HPDE6-E6E7 (cell line): ENCODE data around the gene SREBF1.

Source experiments
- DNase-seq: peaks from one replicate; pipeline ENCODE4 v3.0.0; 2011; ENCODE audit warnings: missing footprints; ENCODE audit errors: extremely low spot score

Gene SREBF1

GRCh38 chr17:17824783-17825614 lies 11.8 kb downstream of the SREBF1 start:
- no peak for DNase-seq

- no peak for DNase-seq
These were observed 12.5 kb downstream of the SREBF1 start for GRCh38 chr17:17824119-17824782.

DNA sequence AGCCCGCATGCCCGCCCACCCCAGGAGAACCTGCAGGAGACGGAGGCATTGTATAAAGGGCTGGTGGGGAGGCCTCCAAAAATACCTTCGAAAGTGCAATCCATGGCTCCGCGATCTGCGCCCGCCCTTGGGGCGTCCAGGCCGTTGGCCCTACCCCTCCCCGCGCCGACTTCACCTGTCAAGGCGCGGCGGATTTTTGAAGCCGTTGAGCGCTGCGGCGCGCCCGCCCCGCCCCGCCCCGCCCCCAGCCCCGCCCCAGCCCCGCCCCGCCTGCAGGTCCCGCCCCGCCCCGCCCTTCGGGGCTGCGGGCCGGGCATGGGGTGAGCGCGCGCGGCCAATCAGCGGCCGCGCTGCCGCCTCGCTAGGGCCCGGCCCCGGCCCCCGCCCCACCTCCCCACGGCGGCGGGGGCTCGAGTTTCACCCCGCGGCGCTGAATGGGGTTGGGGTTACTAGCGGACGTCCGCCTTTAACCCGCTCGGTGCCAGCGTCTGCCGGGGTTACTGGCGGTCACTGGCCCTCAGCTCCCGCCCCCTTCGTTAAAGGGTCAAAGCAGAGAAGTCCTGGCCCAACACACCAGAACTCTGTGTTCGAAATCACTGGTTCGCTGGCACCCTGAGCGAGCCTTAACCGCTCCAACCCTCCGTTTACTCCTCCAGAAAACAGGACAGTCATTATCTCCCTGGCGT lies 13.2 kb downstream of the SREBF1 start:
- DNase-seq: peak; percentile 95

GRCh38 chr17:17822616-17823015 lies 14.2 kb downstream of the SREBF1 start:
- no peak for DNase-seq

DNA sequence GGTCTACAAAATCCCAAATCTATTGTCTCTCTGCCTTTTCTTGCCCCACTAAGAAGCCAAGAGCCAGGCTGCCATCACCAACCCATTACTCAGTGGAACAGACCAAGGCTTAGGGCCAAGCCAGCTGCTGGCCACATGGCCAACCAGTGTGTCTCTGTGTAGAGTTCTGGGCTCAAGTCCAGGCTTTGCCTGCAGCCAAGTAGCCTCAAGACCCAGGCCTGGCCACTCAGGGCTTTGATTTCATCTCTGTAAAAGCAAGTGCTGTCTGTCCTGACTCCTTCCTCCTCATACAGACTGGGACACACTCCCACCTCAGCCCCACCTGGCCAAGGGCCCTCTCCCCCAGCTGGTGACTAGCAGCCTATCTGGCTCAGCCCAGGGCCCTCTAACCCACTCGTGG lies 14.6 kb downstream of the SREBF1 start:
- no peak for DNase-seq

GRCh38 chr17:17820463-17821158 lies 16.2 kb downstream of the SREBF1 start:
- DNase-seq: no peak

DNA sequence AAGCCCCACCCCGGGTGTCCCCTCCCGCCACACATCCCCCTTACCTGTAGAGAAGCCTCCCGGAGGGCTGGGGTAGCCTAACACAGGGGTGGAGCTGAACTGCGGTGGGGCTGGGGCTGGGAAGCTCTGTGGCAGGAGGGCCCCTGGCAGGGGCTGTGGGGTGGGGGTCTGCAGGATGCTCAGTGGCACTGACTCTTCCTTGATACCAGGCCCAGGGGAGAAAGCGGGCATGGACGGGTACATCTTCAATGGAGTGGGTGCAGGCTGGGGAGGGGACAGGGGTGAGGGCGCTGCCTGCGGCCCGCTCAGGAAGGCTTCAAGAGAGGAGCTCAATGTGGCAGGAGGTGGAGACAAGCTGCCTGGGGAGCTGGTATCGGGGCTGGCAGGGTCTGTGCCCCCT lies 16.7 kb downstream of the SREBF1 start:
- no peak for DNase-seq

GRCh38 chr17:17819561-17819995 lies 17.2 kb downstream of the SREBF1 start:
- DNase-seq: peak; percentile 81

DNA sequence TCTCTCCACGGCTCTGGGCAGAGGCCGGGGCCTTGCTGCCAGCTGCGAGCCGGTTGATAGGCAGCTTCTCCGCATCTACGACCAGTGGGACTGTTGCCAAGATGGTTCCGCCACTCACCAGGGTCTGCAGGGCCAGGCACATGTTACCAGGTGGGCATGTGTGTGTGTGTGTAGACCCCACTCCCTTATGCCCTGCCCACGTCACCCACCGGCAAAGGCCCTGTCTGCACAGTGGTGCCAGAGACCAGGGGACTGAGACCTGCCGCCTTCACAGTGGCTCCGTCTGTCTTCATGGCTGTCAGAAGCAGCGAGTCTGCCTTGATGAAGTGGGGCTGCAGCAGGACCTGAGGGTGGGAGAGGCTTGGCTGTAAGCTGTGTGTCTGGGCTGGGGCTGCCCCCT lies 17.7 kb downstream of the SREBF1 start:
- no peak for DNase-seq

DNA sequence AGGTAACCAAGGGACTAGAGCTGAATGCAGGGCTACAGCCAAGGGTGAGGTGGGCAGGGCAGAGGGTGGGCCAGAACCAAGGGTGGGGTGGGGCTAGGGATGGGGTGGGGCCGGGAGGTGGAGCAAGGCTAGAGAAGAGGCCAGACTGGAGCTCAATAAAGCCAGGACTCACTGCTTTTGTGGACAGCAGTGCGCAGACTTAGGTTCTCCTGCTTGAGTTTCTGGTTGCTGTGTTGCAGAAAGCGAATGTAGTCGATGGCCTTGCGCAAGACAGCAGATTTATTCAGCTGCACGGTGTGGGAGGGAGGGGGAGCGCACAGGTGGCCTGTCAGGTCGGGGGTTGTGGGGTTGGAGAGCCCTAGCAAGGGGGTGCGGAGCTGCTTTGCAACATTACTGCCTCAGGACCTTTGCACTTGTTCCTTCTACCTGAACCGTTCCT lies 18.7 kb downstream of the SREBF1 start:
- DNase-seq: no peak

GRCh38 chr17:17817552-17817947 lies 19.2 kb downstream of the SREBF1 start:
- no peak for DNase-seq

GRCh38 chr17:17816831-17817551 lies 19.8 kb downstream of the SREBF1 start:
- DNase-seq: no peak

DNA sequence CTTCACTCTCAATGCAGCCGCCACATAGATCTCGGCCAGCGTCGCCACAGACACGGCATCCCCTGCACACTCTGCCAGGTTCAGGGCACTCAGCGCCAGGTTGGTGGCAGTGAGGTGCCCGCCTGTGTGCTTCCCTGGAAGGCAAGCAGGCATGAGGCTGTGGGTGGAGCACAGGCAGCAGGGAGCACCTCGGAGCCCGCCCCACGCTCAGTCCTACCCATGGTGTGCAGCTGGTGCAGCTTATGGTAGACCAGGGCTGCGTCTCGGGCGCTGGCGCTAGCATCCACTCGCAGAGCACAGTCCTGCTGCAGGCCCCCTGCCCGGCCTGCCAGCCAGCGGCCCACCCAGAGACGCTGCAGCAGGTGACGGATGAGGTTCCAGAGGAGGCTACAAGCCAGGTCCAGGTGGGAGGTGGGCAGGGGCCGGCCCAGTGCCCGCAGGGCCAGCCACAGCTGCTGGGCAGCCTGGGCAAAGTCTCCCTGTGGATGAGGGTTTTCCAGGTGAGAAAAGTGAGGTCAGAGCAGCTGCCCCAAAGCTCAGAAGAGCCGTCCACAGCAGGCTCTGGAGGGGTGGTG lies 20.5 kb downstream of the SREBF1 start:
- no peak for DNase-seq

GRCh38 chr17:17815436-17816200 lies 21.2 kb downstream of the SREBF1 start:
- DNase-seq: no peak

DNA sequence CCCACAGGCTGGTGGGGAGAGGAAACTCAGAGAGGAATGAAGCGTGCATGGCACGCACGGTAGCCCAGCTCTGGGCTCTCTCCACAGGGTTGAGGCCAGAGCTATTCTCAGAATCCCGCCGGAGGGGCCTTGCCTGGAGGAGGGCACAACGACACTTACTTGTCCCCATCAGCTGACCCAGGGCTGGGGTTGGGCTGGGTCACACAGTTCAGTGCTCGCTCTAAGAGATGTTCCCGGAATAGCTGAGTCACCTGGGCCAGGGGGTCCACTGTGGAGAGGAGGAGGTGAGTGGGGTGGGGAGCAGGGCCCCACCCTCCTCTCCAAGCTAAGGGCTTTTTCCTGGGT lies 21.8 kb downstream of the SREBF1 start:
- no peak for DNase-seq

- no peak for DNase-seq
These were observed 22.4 kb downstream of the SREBF1 start for GRCh38 chr17:17814162-17815061.

DNA sequence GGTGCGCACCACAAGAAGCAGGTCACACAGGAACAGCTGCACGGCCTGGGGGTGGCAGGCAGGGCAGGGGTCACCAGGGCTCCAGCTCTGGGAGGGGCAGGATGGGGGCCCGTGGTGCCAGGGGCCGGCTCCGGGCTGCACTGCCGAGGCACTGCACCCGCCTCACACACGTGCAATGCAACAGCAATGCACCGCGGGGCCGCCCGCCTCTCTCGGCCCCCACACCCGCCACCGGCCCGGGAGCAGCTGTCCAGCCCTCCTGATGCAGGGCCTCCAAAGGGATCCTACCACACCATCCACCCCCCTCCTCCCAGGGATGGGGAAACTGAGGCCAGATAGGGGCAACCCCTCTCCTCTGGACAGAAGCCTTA lies 23.1 kb downstream of the SREBF1 start:
- no peak for DNase-seq

DNA sequence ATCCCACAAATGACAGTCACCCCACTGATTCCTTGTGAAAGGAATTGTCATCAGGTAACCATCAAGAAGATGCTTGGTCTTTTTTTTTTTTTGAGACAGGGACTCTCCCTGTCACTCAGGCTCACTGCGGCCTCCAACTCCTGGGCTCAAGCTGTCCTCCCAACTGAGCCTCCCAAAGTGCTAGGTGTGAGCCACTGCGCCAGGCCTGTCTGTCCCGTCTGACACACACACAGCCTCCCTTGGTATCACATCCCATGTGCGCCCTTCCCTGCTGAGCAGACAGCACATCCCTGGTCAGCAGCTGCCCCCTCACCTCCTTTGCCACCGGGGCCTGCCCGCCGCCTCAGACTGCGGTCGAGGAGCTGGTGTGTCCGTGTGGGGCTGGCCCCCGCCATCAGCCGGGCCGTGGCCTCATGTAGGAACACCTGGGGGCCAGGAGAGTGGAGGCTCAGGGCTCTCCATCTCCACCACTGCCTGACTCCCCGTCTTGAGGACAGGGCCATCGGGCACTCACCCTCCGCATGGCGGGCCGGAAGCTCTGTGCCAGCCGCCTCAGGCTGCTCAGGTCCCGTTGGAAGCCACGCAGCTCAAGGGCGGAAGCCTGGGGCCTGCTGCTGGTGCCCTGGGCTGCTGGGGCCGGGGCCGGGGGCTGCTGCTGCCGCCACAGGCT lies 23.6 kb downstream of the SREBF1 start:
- no peak for DNase-seq
